GM12878 (cell line): ENCODE results near the gene CDH2.

Experiments used
- CEBPB ChIP-seq, 2 experiments: fragments of 150-350 bp in 1 of 2; IDR thresholded peaks; 2 replicates each; pipeline ENCODE4 v1.6.1; 2012 to 2014; ENCODE audit warnings: low read depth in 2 of 2, low read length in 2 of 2, borderline replicate concordance in 1 of 2, inconsistent platforms in 1 of 2
- MYB ChIP-seq: fragments of 150-350 bp; IDR thresholded peaks from 2 replicates; pipeline ENCODE4 v1.6.1; 2014; ENCODE audit warnings: mild to moderate bottlenecking, low read depth, low read length, borderline replicate concordance
- POLR2AphosphoS5 ChIP-seq: IDR thresholded peaks from 2 replicates; pipeline ENCODE4 v1.6.1; 2011; ENCODE audit warnings: mild to moderate bottlenecking, low read length, inconsistent platforms
- TCF3 ChIP-seq: IDR thresholded peaks from 2 replicates; pipeline ENCODE4 v1.6.1; 2012; ENCODE audit warnings: low read depth, mild to moderate bottlenecking, low read length, borderline replicate concordance; ENCODE audit not compliant: insufficient read depth
- ZBTB11 ChIP-seq: fragments of 450-650 bp; formaldehyde crosslinking; IDR thresholded peaks from 2 replicates; pipeline ENCODE4 v1.5.0; 2022; ENCODE audit warnings: mild to moderate bottlenecking, missing genetic modification characterization
- TF ChIP-seq, protein P1 (sequence below), 3 experiments: IDR thresholded peaks in 2 of 3; conservative IDR thresholded peaks in 1 of 3; 2 replicates each; pipeline ENCODE4 v1.5.1; 2011; ENCODE audit warnings: low read depth in 3 of 3, low read length in 3 of 3, mild to moderate bottlenecking in 3 of 3, control low read depth in 2 of 3, moderate library complexity in 2 of 3, inconsistent platforms in 1 of 3, mixed read lengths in 1 of 3; ENCODE audit not compliant: control insufficient read depth in 2 of 3, insufficient read depth in 1 of 3; ENCODE audit errors: extremely low read depth in 1 of 3
- TF ChIP-seq, protein P2 (sequence below): fragments of 450-650 bp; IDR thresholded peaks from 2 replicates; pipeline ENCODE4 v1.6.1; 2017; ENCODE audit warnings: mild to moderate bottlenecking

- TF ChIP-seq TCF3 (no peak), POLR2AphosphoS5 (no peak), ZBTB11 (CRISPR knock-in tag) (no peak), CEBPB (IDR thresholded peaks at IDR 0.05; ENCODE audit: borderline replicate concordance in 1 of 2, low read depth in 2 of 2, low read length in 2 of 2) (no peak), MYB (no peak)
- TF ChIP-seq, protein P1, sequence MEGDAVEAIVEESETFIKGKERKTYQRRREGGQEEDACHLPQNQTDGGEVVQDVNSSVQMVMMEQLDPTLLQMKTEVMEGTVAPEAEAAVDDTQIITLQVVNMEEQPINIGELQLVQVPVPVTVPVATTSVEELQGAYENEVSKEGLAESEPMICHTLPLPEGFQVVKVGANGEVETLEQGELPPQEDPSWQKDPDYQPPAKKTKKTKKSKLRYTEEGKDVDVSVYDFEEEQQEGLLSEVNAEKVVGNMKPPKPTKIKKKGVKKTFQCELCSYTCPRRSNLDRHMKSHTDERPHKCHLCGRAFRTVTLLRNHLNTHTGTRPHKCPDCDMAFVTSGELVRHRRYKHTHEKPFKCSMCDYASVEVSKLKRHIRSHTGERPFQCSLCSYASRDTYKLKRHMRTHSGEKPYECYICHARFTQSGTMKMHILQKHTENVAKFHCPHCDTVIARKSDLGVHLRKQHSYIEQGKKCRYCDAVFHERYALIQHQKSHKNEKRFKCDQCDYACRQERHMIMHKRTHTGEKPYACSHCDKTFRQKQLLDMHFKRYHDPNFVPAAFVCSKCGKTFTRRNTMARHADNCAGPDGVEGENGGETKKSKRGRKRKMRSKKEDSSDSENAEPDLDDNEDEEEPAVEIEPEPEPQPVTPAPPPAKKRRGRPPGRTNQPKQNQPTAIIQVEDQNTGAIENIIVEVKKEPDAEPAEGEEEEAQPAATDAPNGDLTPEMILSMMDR (IDR thresholded peaks at IDR 0.05 in 2 of 3, conservative IDR thresholded peaks at IDR 0.05 in 1 of 3; ENCODE audit: control insufficient read depth in 2 of 3, extremely low read depth in 1 of 3, insufficient read depth in 1 of 3, low read depth in 3 of 3, low read length in 3 of 3) = no peak
- TF ChIP-seq, protein P2, sequence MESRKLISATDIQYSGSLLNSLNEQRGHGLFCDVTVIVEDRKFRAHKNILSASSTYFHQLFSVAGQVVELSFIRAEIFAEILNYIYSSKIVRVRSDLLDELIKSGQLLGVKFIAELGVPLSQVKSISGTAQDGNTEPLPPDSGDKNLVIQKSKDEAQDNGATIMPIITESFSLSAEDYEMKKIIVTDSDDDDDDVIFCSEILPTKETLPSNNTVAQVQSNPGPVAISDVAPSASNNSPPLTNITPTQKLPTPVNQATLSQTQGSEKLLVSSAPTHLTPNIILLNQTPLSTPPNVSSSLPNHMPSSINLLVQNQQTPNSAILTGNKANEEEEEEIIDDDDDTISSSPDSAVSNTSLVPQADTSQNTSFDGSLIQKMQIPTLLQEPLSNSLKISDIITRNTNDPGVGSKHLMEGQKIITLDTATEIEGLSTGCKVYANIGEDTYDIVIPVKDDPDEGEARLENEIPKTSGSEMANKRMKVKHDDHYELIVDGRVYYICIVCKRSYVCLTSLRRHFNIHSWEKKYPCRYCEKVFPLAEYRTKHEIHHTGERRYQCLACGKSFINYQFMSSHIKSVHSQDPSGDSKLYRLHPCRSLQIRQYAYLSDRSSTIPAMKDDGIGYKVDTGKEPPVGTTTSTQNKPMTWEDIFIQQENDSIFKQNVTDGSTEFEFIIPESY = no peak
Measured at GRCh38 chr18:28112056-28112470, 64.9 kb downstream of the CDH2 start.
